ELF-1 (cell line): ENCODE data around the gene PITPNC1.
"Not testable (repeated sequence)": the region's sequence is repeated elsewhere in the genome, so short reads cannot be mapped to it uniquely, and the experiment has no call there.

Experiments used
- DNase-seq: peaks from one replicate; pipeline ENCODE4 v3.0.0-alpha.2; 2016; ENCODE audit warnings: low read depth, low spot score

PITPNC1 gene

GRCh38 chr17:67648032-67648905 is 271.2 kb downstream of the PITPNC1 start:
- no peak for DNase-seq

GRCh38 chr17:67648906-67649295 is 271.8 kb downstream of the PITPNC1 start:
- DNase-seq: not testable (repeated sequence)

GRCh38 chr17:67649891-67650290 is 272.8 kb downstream of the PITPNC1 start:
- DNase-seq: no peak

GRCh38 chr17:67651218-67651579 is 274.1 kb downstream of the PITPNC1 start:
- DNase-seq: not testable (repeated sequence)

- no peak for DNase-seq
Measured at GRCh38 chr17:67652433-67652832, 275.4 kb downstream of the PITPNC1 start.

GRCh38 chr17:67655478-67656148 is 278.5 kb downstream of the PITPNC1 start:
- DNase-seq: no peak

GRCh38 chr17:67656494-67657203 is 279.6 kb downstream of the PITPNC1 start:
- DNase-seq: no peak

GRCh38 chr17:67657596-67657995 is 280.5 kb downstream of the PITPNC1 start:
- no peak for DNase-seq

GRCh38 chr17:67658265-67658664 is 281.2 kb downstream of the PITPNC1 start:
- DNase-seq: no peak

- no peak for DNase-seq
Measured at GRCh38 chr17:67659028-67659427, 281.9 kb downstream of the PITPNC1 start.

- DNase-seq: no peak
Measured at GRCh38 chr17:67662712-67663111, 285.6 kb downstream of the PITPNC1 start.

- no peak for DNase-seq
Measured at GRCh38 chr17:67663457-67663856, 286.4 kb downstream of the PITPNC1 start.

GRCh38 chr17:67666028-67666427 is 288.9 kb downstream of the PITPNC1 start:
- DNase-seq: no peak

GRCh38 chr17:67666710-67667109 is 289.6 kb downstream of the PITPNC1 start:
- no peak for DNase-seq

GRCh38 chr17:67671493-67671892 is 294.4 kb downstream of the PITPNC1 start:
- no peak for DNase-seq

GRCh38 chr17:67672592-67673335 is 295.7 kb downstream of the PITPNC1 start:
- no peak for DNase-seq

- no peak for DNase-seq
Measured at GRCh38 chr17:67675481-67675880, 298.4 kb downstream of the PITPNC1 start.

GRCh38 chr17:67676305-67676704 is 299.2 kb downstream of the PITPNC1 start:
- no peak for DNase-seq

GRCh38 chr17:67678414-67678813 is 301.3 kb downstream of the PITPNC1 start:
- no peak for DNase-seq

GRCh38 chr17:67679225-67679624 is 302.1 kb downstream of the PITPNC1 start:
- DNase-seq: no peak

GRCh38 chr17:67679721-67680120 is 302.6 kb downstream of the PITPNC1 start:
- DNase-seq: no peak
